Fibroblast of peridontal ligament (primary cell): ENCODE results near the gene CECR2.

ENCODE experiments used
- DNase-seq: peaks from one replicate; pipeline ENCODE4 v3.0.0-alpha.2; 2010; ENCODE audit errors: extremely low read depth

The CECR2 gene

DNA sequence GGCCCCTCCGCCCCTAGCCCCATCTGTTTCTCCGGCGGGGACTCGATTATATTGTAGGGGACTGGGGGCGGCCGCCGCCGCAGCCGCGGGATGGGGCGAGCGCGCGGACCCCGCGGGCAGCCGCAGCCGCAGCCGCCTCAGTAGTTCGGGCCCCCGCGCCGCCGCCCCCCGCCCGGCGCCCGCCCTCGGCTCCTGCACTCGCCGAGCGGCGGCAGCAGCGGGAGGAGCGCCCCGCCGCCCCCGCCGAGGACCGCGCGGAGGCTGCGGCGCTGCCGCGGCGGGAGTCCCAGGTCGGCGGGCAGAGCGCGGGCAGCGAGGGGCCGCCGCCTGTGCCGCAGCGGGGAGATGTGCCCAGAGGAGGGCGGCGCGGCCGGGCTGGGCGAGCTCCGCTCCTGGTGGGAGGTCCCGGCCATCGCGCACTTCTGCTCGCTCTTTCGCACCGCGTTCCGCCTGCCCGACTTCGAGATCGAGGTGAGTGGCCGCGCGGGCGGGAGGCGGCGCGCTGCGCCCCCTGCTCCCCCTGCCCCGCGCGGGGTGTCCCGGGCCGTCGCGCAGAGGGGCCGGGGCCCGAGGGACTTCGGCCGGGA, at the start of gene CECR2:
Gene CECR2 (plus strand): TSS at position 22 of the 587 bp plus-strand sequence. CDS start 324 bp downstream, at position 346.
- DNase-seq, result no peak

DNA sequence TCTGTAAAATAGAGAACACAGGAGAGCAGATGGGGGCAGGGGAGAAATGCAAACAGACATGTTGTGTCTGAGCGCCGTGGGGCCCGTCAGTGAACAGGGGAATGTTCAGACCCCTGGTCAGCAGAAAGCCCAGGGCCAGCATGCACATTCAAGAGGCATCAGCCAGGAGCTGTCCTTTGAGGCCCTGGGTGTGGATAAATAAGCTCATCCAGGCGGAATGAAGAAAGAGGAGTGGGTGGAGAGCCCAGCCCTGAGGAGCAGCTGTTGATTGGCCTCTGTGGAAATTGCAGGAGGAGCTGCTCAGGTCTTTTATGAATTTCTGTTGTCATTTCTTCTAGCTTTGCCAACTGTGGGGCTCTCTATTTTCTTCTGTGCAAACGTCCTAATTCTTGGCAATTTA, 49.7 kb upstream of the CECR2 start:
- DNase-seq, result no peak

DNA sequence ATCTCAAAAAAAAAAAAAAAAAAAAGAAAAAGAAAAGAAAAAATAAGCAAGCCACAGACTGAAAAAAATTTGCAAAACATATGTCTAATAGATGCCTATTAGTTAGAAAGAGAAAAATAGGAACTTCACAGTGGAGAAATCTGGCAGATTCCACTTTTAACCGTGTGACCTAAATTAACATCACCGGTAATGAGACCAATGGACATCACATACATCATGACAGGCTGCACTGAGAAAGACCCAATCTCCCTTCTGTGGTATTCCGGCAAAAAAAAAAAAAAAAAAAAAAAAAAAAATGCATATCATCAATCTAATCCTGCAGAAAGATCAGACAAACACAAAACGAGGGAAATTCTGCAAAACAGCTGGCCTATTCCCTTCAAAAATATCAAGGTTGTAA, 46.7 kb upstream of the CECR2 start:
- DNase-seq, result no peak

DNA sequence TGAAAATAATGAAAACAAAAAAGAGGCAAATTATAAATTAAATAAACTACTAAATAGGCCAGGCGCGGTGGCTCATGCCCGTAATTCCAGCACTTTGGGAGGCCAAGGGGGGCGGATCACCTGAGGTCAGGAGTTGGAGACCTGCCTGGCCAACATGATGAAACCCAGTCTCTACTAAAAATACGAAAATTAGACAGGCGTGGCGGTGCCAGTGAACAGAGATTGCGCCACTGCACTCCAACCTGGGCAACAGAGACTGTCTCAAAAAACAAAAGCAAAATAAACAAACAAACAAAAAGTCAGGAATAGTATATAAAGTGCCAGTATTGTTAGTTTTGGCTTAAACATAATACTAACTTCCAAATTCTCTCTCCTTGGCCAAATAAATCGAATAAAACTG, 37.6 kb upstream of the CECR2 start:
- no peak for DNase-seq

DNA sequence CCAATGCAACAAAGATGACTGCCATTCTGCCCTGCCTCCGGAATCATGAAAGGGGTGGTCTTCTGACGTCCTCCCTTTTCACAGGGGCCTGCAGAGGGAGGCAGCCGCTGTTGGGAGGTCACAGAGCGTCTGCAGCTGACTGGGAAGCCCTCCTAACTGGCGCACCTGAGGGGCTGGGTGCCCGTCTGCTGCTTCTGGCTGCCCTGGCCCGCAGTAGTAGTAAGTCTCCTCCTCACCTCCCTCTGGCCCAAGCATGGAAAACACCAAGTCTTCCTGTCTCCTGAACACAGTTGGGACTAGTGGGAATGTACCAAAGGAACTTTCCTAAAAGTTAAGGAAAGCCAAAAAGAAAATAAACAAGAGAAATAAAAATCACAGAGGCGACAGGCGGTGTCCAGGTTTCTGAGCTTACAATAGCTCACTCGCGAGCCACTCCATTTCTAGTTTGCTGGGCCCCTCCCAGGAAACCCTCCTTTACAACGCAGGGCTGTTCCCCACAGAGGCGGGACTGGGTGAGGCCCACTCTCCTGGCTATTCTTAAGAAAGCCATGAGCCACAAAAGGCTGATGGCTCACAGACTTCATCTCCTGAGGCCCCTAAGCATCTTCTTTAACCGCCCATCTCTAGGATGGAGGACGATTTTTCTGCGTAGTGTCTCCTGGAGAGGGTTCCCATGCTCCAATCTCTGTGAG, 37.0 kb upstream of the CECR2 start:
- DNase-seq, result no peak

DNA sequence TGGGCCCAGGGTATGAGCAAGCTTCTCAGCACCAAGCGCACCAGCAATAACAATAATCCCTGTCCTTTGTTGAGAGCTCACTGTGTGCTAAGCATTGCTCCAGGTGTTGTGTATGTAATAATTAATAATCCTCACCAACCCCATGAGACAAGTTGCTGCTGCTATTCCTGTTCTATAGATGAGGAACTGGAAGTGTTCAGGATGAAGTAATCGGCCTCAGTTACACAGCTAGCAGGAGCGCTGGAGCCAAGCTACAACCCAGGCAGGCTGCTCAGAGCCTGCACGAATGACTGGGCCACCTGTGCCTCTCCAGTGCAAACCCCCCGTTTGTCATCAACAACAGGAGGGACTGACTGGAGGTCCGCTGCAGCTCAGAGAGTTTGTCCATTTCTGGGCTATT, 35.2 kb upstream of the CECR2 start:
- DNase-seq, result no peak

DNA sequence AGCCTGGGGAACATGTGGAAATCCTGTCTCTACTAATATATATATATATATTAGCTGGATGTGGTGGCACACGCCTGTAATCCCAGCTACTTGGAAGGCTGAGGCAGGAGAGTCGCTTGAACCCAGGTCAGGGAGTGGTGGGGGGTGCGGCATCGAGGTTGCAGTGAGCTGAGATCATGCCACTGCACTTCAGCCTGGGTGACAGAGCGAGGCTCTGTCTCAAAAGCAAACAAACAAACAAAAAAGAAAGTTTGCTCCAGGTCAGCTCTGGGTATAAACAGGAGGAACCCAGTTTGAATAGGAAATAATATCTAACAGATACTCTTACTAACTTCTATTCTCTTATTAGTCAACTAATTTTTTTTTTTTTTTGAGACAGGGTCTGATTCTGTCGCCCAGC, 34.3 kb upstream of the CECR2 start:
- DNase-seq, result no peak

DNA sequence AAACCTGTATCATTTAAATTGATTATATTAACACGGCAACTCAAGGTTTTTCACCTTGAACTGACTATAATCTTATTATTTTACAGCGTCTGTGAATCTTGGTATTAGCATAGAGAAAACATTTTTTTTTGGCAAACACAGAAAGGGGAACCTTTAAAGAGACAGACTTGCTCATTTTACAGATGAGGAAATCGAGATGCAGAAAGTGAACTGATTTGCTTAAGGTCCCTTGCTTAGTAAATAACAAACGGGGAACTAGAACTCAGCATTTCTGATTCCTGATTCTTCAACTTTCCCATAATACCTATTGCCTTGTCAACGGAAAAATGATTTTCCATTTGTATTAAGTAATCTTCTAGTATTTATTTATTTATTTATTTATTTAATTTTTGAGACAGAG, 33.2 kb upstream of the CECR2 start:
- DNase-seq, result no peak

DNA sequence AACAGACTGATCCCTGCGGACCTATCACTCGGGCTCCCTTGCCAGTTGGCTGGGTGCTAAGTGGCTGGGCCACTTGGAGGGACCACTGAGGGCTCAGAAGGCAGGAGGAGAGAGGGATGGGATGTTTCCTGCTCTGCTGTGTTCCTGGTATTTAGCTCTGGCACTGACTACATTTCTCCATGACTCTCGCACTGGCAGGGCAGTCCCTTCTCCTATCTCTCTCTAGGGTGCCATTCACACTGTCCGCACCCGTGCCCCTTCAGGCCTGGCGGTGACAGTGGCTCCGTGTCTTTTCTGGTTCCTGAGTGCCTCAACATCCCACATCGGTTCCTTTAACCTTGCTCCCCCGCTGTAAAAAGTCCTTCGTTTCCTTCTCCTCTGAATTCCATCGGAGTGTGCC, 31.6 kb upstream of the CECR2 start:
- DNase-seq, result no peak

DNA sequence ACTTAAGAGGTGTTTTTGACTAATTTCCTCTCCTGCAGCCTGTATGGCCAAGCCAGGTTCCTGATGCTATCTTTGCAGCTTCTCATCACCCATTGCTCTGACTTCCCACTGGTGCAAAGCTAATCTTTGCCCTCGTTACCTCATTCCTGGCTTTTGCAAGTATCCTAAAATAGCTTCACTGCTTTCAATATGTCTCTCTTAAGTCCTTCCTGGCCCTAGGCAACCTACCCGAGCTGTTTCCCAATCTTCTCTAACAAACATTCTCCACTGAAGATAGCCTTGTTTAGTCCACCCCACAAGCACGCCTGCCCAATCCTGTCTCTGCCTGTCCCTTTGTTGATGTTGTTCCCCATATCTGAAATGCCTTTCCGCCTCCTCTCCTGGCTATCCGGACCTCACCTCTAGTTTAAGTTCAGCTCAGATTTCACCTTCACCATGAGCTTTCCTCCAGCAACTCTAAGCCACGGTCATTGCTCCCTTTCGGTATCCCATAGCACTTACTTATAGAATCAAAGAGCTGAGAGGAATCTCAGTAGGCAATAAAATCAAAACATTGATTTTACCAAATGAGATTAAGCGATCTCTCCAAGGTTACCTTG, 30.1 kb upstream of the CECR2 start:
- DNase-seq, result no peak

DNA sequence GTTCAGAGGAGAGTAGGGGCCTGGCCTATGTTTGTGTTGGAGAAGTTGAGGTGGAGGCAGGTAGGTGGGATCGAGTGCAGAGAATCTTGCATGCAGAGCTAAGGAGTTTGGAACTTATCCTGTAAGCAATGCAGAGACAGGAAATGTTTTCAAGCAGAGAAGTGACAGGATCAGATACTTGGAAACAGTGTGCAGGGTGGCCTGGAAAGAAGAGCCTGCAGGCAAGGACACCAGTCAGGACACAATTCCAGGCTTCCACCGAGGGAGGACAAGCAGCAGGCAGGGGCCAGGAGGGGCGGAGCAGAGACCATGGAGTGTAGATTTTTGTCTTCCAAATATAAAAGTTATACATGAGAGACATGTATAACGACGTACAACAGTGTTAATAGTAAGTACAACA, 26.9 kb upstream of the CECR2 start:
- no peak for DNase-seq

DNA sequence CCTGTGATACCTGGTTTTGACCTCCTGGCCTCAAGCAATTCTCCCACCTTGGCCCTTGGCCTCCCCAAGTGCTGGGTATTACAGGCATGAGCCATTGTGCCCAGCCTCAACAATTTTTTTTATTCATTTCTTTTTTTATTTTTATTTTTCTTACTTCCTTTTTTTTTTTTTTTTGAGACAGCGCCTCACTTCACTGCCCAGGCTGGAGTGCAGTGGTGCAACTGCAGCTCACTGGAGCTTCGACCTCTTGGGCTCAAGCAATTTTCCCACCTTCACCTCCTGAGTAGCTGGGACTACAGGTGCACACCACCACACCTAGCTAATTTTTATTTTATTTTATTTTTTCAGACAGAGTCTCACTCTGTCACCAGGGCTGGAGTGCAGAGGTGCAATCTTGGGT, 25.5 kb upstream of the CECR2 start:
- DNase-seq, result no peak

DNA sequence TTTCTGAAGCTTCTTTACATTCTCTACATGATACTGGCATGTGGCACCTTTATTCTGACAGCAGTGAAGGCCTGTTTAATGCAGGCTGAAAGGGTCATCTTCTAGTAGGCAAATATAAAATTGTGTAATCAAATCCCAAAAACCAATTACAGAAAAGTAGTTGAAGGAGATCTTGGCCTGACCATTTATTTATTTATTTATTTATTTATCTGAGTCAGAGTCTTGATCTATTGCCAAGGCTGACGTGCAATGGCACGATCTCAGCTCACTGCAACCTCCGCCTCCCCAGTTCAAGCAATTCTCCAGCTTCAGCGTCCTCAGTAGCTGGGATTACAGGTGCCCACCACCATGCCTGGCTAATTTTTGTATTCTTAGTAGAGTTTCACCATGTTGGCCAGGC, 22.7 kb upstream of the CECR2 start:
- DNase-seq, result no peak

DNA sequence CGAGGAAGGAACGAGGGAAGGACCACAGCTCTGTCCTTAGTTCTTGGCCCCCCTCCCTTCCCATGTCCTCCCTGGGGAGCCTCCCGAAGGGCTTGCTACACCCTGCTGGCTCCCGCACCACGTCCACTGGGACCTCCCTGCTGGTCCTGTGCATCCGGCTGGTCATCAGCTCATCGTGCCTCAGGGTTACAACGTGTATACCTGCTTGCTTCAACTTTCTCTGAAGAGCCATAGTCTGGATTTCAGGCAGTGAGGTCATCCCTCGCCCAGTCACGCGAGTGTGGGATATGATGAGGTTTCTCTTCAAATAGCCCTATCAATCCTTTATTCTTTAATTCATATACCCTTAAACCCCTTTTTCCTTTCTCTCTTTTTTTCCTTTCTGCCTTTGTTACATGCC, 21.5 kb upstream of the CECR2 start:
- no peak for DNase-seq

DNA sequence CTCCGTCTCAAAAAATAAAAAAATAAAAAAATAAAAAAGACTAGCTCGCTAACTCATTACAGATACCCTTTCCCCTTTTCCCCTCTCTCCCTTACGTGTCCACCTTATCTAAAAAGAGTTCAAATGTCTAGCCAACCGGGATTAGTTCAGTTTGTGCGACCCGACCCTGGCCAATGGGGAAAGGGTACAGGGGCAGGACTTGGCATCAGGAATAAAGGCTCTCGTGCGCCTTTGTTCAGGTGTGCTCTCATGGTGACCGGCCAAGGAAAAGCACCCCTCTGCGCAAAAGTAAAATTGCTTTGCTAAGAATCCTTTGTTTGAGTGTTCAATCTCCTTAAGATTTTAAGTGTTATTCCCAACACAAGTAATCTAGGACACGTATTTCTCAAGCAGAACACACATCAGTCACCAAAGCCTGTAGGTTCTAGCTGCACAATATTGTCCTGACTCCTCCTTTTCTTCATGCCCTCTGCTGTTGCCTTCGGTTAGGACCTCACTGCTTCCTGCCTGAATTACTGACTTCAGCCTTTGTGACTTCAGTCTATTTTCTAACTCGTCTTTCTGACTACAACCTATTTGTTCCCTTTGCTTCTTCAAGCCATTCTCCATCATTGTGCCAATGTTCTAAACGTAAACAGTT, 20.7 kb upstream of the CECR2 start:
- DNase-seq, result no peak

DNA sequence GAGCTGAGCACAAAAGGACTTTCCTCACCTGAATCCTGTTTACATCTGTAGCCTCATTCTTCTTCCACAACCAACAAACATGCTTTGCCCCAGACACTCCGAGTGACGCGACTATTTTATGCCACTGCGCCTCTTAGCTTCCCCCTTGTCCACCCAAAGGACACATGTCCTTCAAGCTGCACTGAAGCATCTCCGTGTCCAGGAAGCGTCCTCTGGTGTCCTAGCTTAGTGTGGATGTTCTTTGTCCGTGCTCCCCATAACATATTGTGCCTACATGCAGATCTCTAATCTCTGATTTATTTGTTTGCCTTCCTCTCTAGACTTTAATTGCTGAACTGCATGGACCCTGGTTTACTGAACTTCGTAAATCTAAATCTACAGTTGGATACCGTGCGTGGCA, 20.1 kb upstream of the CECR2 start:
- no peak for DNase-seq

DNA sequence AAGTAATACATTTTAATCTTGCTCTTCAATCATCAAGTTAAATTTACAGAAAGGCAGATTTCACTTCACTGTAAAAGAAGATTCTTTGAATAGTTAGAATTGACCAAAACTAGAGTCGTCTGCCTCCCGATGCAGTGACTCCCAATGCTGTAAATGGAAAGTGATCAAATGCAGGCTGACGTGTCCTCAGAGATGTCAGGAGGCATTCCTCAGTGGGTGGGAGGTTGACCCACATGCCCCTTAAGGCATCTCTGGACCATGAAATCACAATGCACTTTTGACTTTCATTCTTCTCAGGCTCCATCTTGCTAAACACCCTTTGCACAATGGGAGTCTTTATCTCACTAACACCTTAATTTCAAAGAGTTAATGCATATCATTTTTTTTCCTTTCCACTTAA, 19.0 kb upstream of the CECR2 start:
- no peak for DNase-seq

DNA sequence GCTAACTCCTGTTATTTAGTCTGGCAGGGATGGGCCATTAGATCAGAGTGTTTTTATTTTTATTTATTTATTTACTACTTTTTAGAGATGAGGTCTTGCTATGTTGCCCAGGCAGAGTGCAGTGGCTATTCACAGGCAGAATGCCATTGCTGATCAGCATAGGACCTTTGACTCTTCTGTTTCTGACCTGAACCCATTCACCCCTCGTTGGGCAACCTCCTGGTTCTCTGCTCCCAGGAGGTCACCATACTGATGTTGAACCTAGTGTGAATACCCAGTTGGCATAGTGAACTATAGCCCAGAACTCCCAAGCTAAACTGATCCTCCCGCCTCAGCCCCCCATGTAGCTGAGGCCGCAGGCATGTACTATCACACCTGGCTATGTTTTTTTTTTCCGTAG, 16.5 kb upstream of the CECR2 start:
- no peak for DNase-seq

DNA sequence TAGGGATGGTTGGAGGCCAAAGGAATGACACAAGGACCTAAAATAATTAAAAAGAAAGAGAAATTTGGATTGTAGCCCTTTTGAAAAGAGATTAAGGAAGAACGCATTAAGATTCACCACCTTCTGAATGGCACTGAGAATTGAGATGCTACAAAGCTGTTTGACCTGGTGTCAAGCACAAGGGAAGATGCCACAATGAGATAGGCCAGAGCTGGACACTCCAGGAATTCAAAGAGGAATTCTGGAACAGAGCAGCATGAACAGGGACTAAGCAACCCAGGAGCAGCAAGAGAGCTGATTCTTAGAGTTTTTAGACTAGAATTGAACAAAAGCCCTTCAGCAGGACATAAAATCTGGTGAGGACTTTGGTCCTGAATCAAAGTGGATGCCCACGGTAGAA, 11.6 kb upstream of the CECR2 start:
- no peak for DNase-seq

DNA sequence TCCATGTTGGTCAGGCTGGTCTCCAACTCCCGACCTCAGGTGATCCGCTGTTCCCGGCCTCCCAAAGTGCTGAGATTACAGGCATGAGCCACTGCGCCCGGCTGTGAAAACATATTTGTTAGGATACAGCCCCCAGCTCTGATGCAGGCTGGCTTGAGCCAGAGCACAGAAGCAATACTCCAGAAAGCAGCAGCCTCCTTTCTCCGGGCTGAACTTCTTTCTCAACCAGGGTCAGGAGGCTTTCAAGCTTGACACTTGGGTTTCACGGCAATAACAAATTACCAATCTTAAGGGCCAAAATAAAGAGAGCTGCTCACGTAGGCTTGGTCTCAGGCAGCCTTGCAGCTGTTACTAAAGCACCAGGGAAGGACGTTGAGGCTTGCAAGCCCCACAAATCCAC, 10.8 kb upstream of the CECR2 start:
- no peak for DNase-seq

DNA sequence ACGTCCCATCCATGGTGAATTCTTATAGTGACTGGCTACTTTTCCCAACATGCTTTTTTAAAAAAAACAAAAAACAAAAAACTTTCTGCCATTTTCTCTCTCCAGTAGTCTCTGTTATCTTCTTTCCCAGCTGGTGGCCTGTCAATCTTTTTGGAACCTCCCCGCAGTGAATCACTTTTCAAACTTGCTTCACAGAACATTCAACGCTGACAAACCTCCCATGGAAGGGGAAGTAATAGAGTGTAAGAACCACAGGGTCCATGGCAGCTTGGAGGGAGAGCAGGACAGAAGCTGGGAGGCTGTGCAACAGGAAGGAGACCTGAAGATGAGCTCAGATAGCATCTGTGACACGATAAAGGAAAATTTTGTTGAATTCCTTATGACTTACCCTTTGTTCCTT, 9.8 kb upstream of the CECR2 start:
- DNase-seq, result no peak

DNA sequence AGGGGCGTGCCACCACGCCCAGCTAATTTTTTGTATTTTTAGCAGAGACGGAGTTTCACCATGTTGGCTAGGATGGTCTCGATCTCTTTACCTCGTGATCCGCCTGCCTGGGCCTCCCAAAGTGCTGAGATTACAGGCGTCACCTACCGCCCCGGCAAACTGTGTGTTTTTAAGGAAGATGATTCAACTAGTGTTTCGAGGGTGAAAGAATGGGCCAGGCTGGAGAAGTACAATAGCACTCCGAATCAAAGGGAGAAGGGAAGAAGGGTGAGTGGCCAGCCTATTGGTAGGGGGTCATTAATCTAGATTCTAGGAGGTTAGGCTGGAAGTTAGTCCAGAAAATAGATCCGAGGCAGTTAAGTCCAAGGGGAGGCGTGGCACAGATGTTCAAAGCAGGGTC, 2.9 kb upstream of the CECR2 start:
- DNase-seq, result no peak

DNA sequence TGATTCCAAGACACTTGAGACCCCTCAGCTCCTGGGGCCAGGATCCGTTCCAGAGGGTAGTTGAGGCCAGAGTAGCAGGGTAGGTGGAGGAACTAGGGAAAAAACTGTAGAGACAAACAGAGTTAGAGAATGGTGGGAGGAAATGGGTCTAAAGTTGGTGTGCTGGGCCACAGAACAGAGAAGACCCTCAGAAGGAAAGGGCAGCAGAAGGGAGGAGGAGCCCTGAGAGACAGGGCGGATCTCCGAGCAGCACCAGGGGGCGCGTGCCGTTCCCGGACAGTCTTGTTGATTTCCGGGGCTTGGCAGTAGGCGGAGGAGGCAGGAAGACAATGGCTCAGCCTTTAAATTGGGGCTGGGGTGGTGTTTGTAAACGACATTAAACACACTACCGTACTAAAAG, 2.4 kb upstream of the CECR2 start:
- DNase-seq, result no peak
